Endothelial cell of umbilical vein (primary cell): Measurements from ENCODE around the gene CTBP2. TPM values are rescaled to one million over a fixed set of nuclear protein-coding genes. Genes with fewer than 3 reads are reported as not detected.

Experiments
- BruUV-seq: library from RNA; stranded (reverse); fragments of 400-500 nt; replicated peaks from 2 replicates; lab custom pipeline; 2021; lab: Mats Ljungman, UMichigan
- CTCF ChIA-PET: fragments of 300-600, 350-600 bp; sonication (Branson Sonifier 250); formaldehyde crosslinking; loops from one replicate; lab custom pipeline; 2021; ENCODE audit warnings: antibody characterized with exemption, inconsistent platforms; lab: Charles Lee
- POLR2A ChIA-PET: fragments of 300-600, 350-600 bp; sonication (Branson Sonifier 250); formaldehyde crosslinking; loops from one replicate; lab custom pipeline; 2021; ENCODE audit warnings: antibody characterized with exemption, inconsistent platforms; lab: Charles Lee
- DNase-seq: peaks from one replicate; pipeline ENCODE4 v3.0.0-alpha.2; 2011; ENCODE audit warnings: low read depth, low spot score
- FAIRE-seq: peaks from 2 replicates; lab custom pipeline; 2011; peaks lifted over from hg19 to GRCh38; lab: Jason Lieb, UNC
- H2AFZ ChIP-seq: 2 replicates; pipeline ENCODE4 v1.6.0; 2012; ENCODE audit warnings: low read depth, low read length, control low read depth, inconsistent platforms
- H3K27ac ChIP-seq: 2 replicates; pipeline ENCODE4 v1.5.1; 2011; ENCODE audit warnings: low read depth, mild to moderate bottlenecking, control low read depth, low read length, moderate library complexity; ENCODE audit not compliant: insufficient read depth
- H3K27me3 ChIP-seq, 2 experiments: 2 replicates each; pipeline versions ENCODE4 v1.6.0 to v1.6.1; 2011; ENCODE audit warnings: low read length in 2 of 2, mixed read lengths in 1 of 2; ENCODE audit not compliant: control insufficient read depth in 2 of 2, insufficient read depth in 2 of 2
- H3K36me3 ChIP-seq, 2 experiments: 2 replicates in 1 of 2; 3 replicates in 1 of 2; pipeline ENCODE4 v1.5.1; 2011; ENCODE audit warnings: low read length in 2 of 2, mild to moderate bottlenecking in 1 of 2, moderate library complexity in 1 of 2; ENCODE audit not compliant: control insufficient read depth in 2 of 2, insufficient read depth in 2 of 2; ENCODE audit errors: extremely low read depth in 1 of 2
- H3K4me1 ChIP-seq: 3 replicates; pipeline ENCODE4 v1.5.1; 2011; ENCODE audit warnings: mild to moderate bottlenecking, low read length; ENCODE audit not compliant: control insufficient read depth, insufficient read depth; ENCODE audit errors: extremely low read depth
- H3K4me2 ChIP-seq: 2 replicates; pipeline ENCODE4 v1.6.1; 2011; ENCODE audit warnings: low read length, control low read depth, mixed read lengths; ENCODE audit not compliant: insufficient read depth
- H3K4me3 ChIP-seq, 3 experiments: fragments of 200-600 bp in 1 of 3; sonication (generic), shearing (Covaris generic) in 1 of 3; replicated peaks in 1 of 3; 2 replicates each; pipeline ENCODE4 v1.5.1; 2011 to 2016; ENCODE audit warnings: control low read depth in 3 of 3, low read length in 3 of 3, mild to moderate bottlenecking in 2 of 3, inconsistent platforms in 1 of 3, low read depth in 1 of 3, moderate library complexity in 1 of 3; ENCODE audit not compliant: insufficient read depth in 1 of 3
- H3K79me2 ChIP-seq: 2 replicates; pipeline ENCODE4 v1.6.0; 2012; ENCODE audit warnings: low read length, inconsistent platforms; ENCODE audit not compliant: control insufficient read depth, insufficient read depth
- H3K9ac ChIP-seq: replicated peaks from 2 replicates; pipeline ENCODE3; 2011; ENCODE audit warnings: low read length, control low read depth; ENCODE audit not compliant: insufficient read depth; ENCODE audit errors: extremely low read depth
- H3K9me1 ChIP-seq: replicated peaks from 3 replicates; pipeline ENCODE4 v1.6.0; 2011; ENCODE audit warnings: mild to moderate bottlenecking, low read length; ENCODE audit not compliant: control insufficient read depth, insufficient read depth; ENCODE audit errors: extremely low read depth
- H3K9me3 ChIP-seq: replicated peaks from 2 replicates; pipeline ENCODE4 v1.5.1; 2012; ENCODE audit warnings: low read length, inconsistent platforms; ENCODE audit not compliant: control insufficient read depth, insufficient read depth
- H4K20me1 ChIP-seq: replicated peaks from 2 replicates; pipeline ENCODE3; 2011; ENCODE audit warnings: mild to moderate bottlenecking, low read length; ENCODE audit not compliant: control insufficient read depth, insufficient read depth; ENCODE audit errors: extremely low read depth
- CTCF ChIP-seq, 2 donors: IDR thresholded peaks; 1 replicate in 1 of 2; 2 replicates in 1 of 2; pipeline ENCODE4 v1.5.1; 2011; ENCODE audit warnings: low read length in 2 of 2, mild to moderate bottlenecking in 2 of 2, moderate library complexity in 2 of 2, control low read depth in 1 of 2, inconsistent platforms in 1 of 2, low read depth in 1 of 2; ENCODE audit not compliant: insufficient read depth in 1 of 2; ENCODE audit errors: extremely low read depth in 1 of 2
- EZH2 ChIP-seq: IDR thresholded peaks from 2 replicates; pipeline ENCODE4 v1.6.1; 2012; ENCODE audit warnings: borderline replicate concordance, low read depth, mild to moderate bottlenecking, moderate library complexity, low read length, inconsistent platforms; ENCODE audit not compliant: severe bottlenecking
- FOS ChIP-seq: IDR thresholded peaks from 2 replicates; pipeline ENCODE4 v1.6.1; 2011; ENCODE audit warnings: mild to moderate bottlenecking, low read length, moderate library complexity, borderline replicate concordance; ENCODE audit not compliant: insufficient read depth
- GATA2 ChIP-seq: IDR thresholded peaks from 2 replicates; pipeline ENCODE4 v1.7.0; 2011; ENCODE audit warnings: low read depth, mild to moderate bottlenecking, moderate library complexity, mixed read lengths, low read length; ENCODE audit not compliant: insufficient read length, insufficient read depth
- JUN ChIP-seq: IDR thresholded peaks from 2 replicates; pipeline ENCODE4 v1.6.1; 2011; ENCODE audit warnings: borderline replicate concordance, low read depth; ENCODE audit not compliant: insufficient read length, insufficient read depth
- MAX ChIP-seq: IDR thresholded peaks from 2 replicates; pipeline ENCODE4 v1.6.1; 2011; ENCODE audit not compliant: insufficient read depth, insufficient read length
- MYC ChIP-seq: IDR thresholded peaks from one replicate; pipeline ENCODE4 v1.6.1; 2011; ENCODE audit warnings: mild to moderate bottlenecking, low read depth, low read length
- POLR2A ChIP-seq: IDR thresholded peaks from 2 replicates; pipeline ENCODE4 v1.6.1; 2012; ENCODE audit warnings: low read depth, mild to moderate bottlenecking, control low read depth, low read length
- POLR2AphosphoS5 ChIP-seq: IDR thresholded peaks from 2 replicates; pipeline ENCODE4 v1.6.1; 2012; ENCODE audit warnings: low read depth, mild to moderate bottlenecking, control low read depth, low read length, moderate library complexity; ENCODE audit not compliant: insufficient read depth
- dilution Hi-C: fragments of 300-500 bp; cut with MboI; formaldehyde crosslinking; loops from one replicate; pipeline ENCODE4 v1.15.0; 2019; ENCODE audit warnings: low sequenced_read_pairs; ENCODE audit not compliant: extremely low pct_ligation_motif_present
- intact Hi-C: fragments of 100-400 bp; cut with micrococcal nuclease; formaldehyde crosslinking; loops from one replicate; pipeline ENCODE4 v1.10.0; 2022
- polyA plus RNA-seq, 4 experiments: library from polyadenylated mRNA; depleted of rRNA in 3 of 4; stranded (reverse) in 3 of 4; unstranded in 1 of 4; fragments of >200 nt; gene quantifications; 2 replicates each; pipeline versions ENCODE4 v1.2.1 to v1.2.3, GENCODE V29; 2011 to 2012; ENCODE audit warnings: missing spikeins in 1 of 4
- total RNA-seq: library from RNA; stranded (reverse); gene quantifications from 2 replicates; pipeline ENCODE4 v1.2.3, GENCODE V29; 2021

The CTBP2 gene
- total and polyA plus RNA-seq, 2 donors (not counting 3 experiments of a cell fraction or from before 2014, with no cell fraction given) = 118 to 128 TPM

- FAIRE-seq (no peak), DNase-seq (no peak)
- H2AFZ ChIP-seq = no peak overlapping the region
- H3K4me1 ChIP-seq = no peaks in the 10 kb centered on the region
- intact Hi-C loops = no loop called here
- ChIA-PET POLR2A (no interaction called here), CTCF (no interaction called here)
- H3K27me3 ChIP-seq = no peaks in the 10 kb centered on the region
- H3K9me3 ChIP-seq = no peaks in the 10 kb centered on the region
- no peaks in the 10 kb centered on the region for H4K20me1 ChIP-seq
- H3K4me3 ChIP-seq = no peak overlapping the region
- no peak overlapping the region for H3K4me2 ChIP-seq
- peaks cover 3 to 37% of the 10 kb centered on the region in 2 experiments for H3K36me3 ChIP-seq
- dilution Hi-C loops = no loop called here
- H3K79me2 ChIP-seq = peaks cover 74% of the 10 kb centered on the region
- BruUV-seq = no TSS peak
- H3K9me1 ChIP-seq = no peaks in the 10 kb centered on the region
- TF ChIP-seq CTCF (IDR thresholded peaks at IDR 0.05; ENCODE audit: extremely low read depth in 1 of 2, insufficient read depth in 1 of 2, low read depth in 1 of 2, low read length in 2 of 2) (no peak), FOS (no peak), POLR2AphosphoS5 (no peak), JUN (no peak), GATA2 (no peak), EZH2 (no peak), MYC (no peak), MAX (no peak), POLR2A (no peak)
- no peak overlapping the region for H3K27ac ChIP-seq
- H3K9ac ChIP-seq = no peak overlapping the region
Measured at GRCh38 chr10:125016123-125016522, 144.2 kb downstream of the CTBP2 start.
